HEK293T (cell line): ENCODE data around the gene ALCAM.
"Not testable (repeated sequence)": the region's sequence is repeated elsewhere in the genome, so short reads cannot be mapped to it uniquely, and the experiment has no call there.

Experiments
- CTCF ChIA-PET: fragments of 350-600 bp; formaldehyde crosslinking; extraction: SDS; loops from one replicate; lab custom pipeline; 2021; ENCODE audit warnings: antibody characterized with exemption, inconsistent platforms; lab: Yijun Ruan, JAX
- POLR2A ChIA-PET: fragments of 350-600 bp; formaldehyde crosslinking; extraction: SDS; loops from one replicate; lab custom pipeline; 2020; ENCODE audit warnings: antibody characterized with exemption, inconsistent platforms; lab: Yijun Ruan, JAX
- DNase-seq: peaks from one replicate; pipeline ENCODE4 v3.0.0; 2012; ENCODE audit warnings: mixed read lengths; ENCODE audit errors: extremely low spot score
- ARNT ChIP-seq: fragments of 450-650 bp; IDR thresholded peaks from 2 replicates; pipeline ENCODE4 v1.6.1; 2017; ENCODE audit warnings: mild to moderate bottlenecking
- BHLHE40 ChIP-seq: fragments of 450-650 bp; IDR thresholded peaks from 2 replicates; pipeline ENCODE4 v1.6.1; 2016; ENCODE audit warnings: mild to moderate bottlenecking, moderate library complexity, borderline replicate concordance
- CTBP1 ChIP-seq: fragments of 450-650 bp; IDR thresholded peaks from 2 replicates; pipeline ENCODE4 v1.6.1; 2016; ENCODE audit warnings: borderline replicate concordance
- ELF4 ChIP-seq: fragments of 450-650 bp; IDR thresholded peaks from 2 replicates; pipeline ENCODE4 v1.6.1; 2017; ENCODE audit warnings: antibody characterized with exemption
- FOXA1 ChIP-seq: fragments of 450-650 bp; IDR thresholded peaks from 2 replicates; pipeline ENCODE4 v1.6.1; 2016; ENCODE audit warnings: mild to moderate bottlenecking
- FOXK2 ChIP-seq: fragments of 450-650 bp; IDR thresholded peaks from 2 replicates; pipeline ENCODE4 v1.6.1; 2016; ENCODE audit warnings: mild to moderate bottlenecking
- FOXM1 ChIP-seq: fragments of 450-650 bp; IDR thresholded peaks from 2 replicates; pipeline ENCODE4 v1.6.1; 2017; ENCODE audit warnings: mild to moderate bottlenecking, borderline replicate concordance
- HDGF ChIP-seq: fragments of 450-650 bp; IDR thresholded peaks from 2 replicates; pipeline ENCODE4 v1.6.1; 2017; ENCODE audit warnings: antibody characterized with exemption, borderline replicate concordance
- L3MBTL2 ChIP-seq: fragments of 450-650 bp; conservative IDR thresholded peaks from 2 replicates; pipeline ENCODE4 v1.6.1; 2016; ENCODE audit warnings: mild to moderate bottlenecking
- LEF1 ChIP-seq: fragments of 450-650 bp; IDR thresholded peaks from 2 replicates; pipeline ENCODE4 v1.6.1; 2017; ENCODE audit warnings: mild to moderate bottlenecking, borderline replicate concordance
- NFRKB ChIP-seq: fragments of 450-650 bp; IDR thresholded peaks from 2 replicates; pipeline ENCODE4 v1.6.1; 2016; ENCODE audit warnings: mild to moderate bottlenecking, moderate library complexity
- SP1 ChIP-seq: fragments of 450-650 bp; IDR thresholded peaks from 2 replicates; pipeline ENCODE4 v1.6.1; 2017
- SUZ12 ChIP-seq: fragments of 450-650 bp; IDR thresholded peaks from 2 replicates; pipeline ENCODE4 v1.6.1; 2016; ENCODE audit warnings: mild to moderate bottlenecking
- TARDBP ChIP-seq: fragments of 450-650 bp; IDR thresholded peaks from 2 replicates; pipeline ENCODE4 v1.6.1; 2016
- ZNF384 ChIP-seq: fragments of 450-650 bp; IDR thresholded peaks from 2 replicates; pipeline ENCODE4 v1.6.1; 2016
- TF ChIP-seq, protein P1 (sequence below): fragments of 450-650 bp; IDR thresholded peaks from 2 replicates; pipeline ENCODE4 v1.6.1; 2016

Gene ALCAM

DNA sequence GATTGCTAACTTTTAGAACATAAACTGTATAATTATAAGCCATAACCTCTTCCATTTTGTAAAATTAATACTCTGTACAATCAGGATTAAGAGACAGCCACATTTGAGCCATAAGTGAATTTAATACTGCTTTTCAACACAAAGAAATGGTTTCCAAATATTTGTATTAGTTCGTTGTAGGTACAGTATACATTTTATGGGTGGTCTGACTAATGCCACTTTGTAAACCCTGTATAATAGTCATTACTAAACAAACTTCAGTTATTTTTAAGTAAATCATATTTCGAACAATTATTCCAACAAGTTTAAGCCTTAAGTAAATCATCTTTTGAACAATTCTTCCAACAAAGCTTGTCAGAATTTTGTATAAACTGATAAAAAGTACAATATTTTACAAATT is 11.0 kb downstream of the ALCAM start:
- TF ChIP-seq ARNT (no peak), CTBP1 (no peak), ZNF384 (no peak), BHLHE40 (no peak), HDGF (no peak), SP1 (no peak), TARDBP (no peak), L3MBTL2 (no peak), FOXA1 (no peak), SUZ12 (no peak), NFRKB (no peak), FOXK2 (no peak), LEF1 (no peak), ELF4 (no peak), FOXM1 (no peak)
- TF ChIP-seq, protein P1, sequence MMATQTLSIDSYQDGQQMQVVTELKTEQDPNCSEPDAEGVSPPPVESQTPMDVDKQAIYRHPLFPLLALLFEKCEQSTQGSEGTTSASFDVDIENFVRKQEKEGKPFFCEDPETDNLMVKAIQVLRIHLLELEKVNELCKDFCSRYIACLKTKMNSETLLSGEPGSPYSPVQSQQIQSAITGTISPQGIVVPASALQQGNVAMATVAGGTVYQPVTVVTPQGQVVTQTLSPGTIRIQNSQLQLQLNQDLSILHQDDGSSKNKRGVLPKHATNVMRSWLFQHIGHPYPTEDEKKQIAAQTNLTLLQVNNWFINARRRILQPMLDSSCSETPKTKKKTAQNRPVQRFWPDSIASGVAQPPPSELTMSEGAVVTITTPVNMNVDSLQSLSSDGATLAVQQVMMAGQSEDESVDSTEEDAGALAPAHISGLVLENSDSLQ, result no peak
- no peak for DNase-seq
- ChIA-PET CTCF (no interaction called here), POLR2A (no interaction called here)

DNA sequence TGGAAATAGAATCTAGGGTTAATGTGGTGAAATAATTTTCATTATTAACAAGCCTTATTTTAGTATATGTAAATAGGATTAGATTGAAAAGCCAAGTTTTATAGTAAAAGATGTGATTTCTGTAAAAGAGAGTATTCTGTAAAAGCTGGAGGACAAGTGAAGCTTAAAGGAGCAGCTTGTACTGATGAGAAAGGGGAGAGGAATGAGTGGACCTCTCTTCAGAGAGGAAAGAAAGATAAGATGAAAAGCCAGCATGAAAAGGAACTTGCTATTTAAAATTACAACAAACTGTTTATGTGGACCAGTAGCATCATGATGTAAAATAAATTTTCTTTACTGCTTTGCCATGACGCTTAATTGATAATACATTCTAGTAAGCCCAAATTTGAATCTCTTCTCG is 18.5 kb downstream of the ALCAM start:
- TF ChIP-seq, protein P1, result no peak
- no peak for TF ChIP-seq FOXM1
- TF ChIP-seq SUZ12, result no peak
- TF ChIP-seq ARNT, result no peak
- ChIA-PET POLR2A (no interaction called here), CTCF (no interaction called here)
- no peak for DNase-seq

DNA sequence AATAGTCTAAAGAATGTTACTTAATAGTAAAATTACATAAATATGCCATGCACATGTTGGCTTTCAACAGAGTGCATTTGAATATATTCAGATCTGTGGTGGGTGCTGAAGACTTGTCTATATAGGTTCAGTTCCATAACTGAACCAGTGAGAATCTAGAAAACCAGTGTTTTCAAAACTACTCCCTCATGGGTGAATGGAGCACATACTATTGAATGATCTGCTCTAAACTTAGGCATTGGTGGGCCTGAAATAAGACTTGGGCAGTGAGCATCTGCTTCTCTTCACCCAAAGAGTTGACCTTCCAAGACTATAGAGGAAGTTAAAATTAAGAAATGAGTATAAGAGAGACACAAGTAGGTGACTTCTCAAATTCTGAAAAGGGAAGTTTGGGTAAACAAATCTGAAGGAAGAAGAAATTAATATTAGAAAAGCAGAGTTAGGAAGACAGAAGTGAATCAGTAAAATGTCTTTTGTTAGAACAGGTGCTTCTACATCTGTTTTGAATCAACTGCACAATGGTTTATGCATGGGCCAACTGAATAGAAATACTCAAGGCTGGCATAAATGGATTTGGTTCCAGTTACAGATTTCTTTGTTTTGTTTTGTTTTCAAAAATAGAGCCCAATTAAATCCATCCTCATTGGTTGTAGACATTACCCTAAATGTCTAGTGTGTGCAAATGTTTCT is 19.3 kb downstream of the ALCAM start:
- POLR2A ChIA-PET, result no interaction called here
- DNase-seq, result no peak
- CTCF ChIA-PET, result no interaction called here
- no peak for TF ChIP-seq CTBP1
- TF ChIP-seq SP1, result no peak
- TF ChIP-seq ELF4, result no peak
- TF ChIP-seq ZNF384, result no peak

DNA sequence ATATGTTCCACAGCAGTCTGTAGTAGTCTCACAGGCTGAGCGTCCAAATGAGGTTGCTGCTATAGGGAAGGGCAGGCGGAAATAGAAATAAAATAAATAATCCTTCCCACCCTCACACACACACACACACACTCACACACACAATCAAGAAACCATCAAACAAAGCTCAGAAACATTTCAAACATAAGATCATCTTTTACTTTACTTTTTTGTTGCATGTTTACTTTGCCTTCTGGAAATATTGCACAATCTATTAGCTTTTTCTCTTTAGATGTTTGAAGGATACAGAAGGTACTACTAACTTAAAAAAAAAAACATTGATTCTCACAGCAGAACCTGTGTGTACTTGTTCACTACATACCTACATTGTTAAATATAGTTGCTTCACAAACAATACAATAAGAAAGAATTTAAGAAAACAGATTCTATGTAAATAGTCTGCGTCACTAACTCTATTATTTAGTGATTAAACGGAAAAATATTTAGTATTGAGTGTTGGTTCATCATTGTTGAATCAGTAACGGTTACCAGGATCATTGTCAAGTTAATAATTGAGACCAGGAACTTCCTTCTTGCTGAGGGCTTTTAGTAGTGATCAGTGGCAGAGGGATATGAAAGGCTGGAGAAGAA is 20.5 kb downstream of the ALCAM start:
- no peak for DNase-seq
- POLR2A ChIA-PET, result interaction anchor here (0.6 kb wide), 1 partner anchor 19 kb away, joined by 3 read pairs; no protein-coding TSS in a partner anchor
- CTCF ChIA-PET, result no interaction called here
- TF ChIP-seq SP1 (no peak), ARNT (no peak), NFRKB (no peak), FOXA1 (no peak), HDGF (no peak), L3MBTL2 (no peak), ELF4 (no peak), ZNF384 (no peak), CTBP1 (no peak), LEF1 (no peak), FOXM1 (no peak), TARDBP (no peak), BHLHE40 (no peak), FOXK2 (no peak), SUZ12 (no peak)
- TF ChIP-seq, protein P1, result no peak

DNA sequence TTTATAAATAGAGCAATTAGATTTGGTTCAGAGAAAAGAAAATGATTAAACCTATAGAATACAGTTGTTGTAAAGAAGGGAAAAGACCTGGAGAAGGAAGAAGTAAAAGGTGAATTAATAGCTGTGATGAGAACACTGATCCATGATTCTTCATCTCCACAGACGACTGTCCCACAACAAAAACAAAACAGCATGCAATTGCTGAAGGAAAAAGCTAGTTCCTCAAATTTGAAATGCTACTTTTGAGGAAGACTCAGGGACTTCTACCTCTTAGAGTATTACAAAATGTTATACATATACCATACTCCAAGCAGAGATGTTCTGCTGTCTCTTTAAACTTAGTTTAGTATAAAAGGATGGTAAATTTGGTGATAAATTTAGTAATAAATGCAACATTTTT is 21.5 kb downstream of the ALCAM start:
- no peak for DNase-seq

DNA sequence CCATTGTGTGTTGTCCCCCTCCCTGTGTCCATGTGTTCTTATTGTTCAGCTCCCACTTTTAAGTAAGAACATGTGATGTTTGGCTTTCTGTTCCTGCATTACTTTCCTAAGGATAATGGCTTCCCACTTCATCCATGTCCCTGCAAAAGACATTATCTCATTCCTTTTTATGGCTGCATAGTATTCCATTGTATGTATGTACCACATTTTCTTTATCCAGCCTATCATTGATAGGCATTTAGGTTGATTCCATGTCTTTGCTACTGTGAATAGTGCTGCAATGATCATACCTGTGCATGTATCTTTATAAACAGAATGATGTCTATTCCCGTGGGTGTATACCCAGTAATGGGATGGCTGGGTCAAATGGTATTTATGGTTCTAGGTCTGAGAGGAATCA is 23.1 kb downstream of the ALCAM start:
- CTCF ChIA-PET, DNase-seq, POLR2A ChIA-PET: not testable (repeated sequence)

More for the DNA sequence above, 21.5 kb downstream of the ALCAM start:
- CTCF ChIA-PET, result no interaction called here
- POLR2A ChIA-PET, result no interaction called here
- TF ChIP-seq CTBP1, result no peak
- TF ChIP-seq, protein P1, result no peak
- TF ChIP-seq TARDBP, result no peak
- TF ChIP-seq FOXA1, result no peak
- no peak for TF ChIP-seq BHLHE40
- no peak for TF ChIP-seq SUZ12
- no peak for TF ChIP-seq ZNF384
- TF ChIP-seq LEF1, result no peak
- TF ChIP-seq ELF4, result no peak
- TF ChIP-seq L3MBTL2, result no peak
- TF ChIP-seq HDGF, result no peak
- no peak for TF ChIP-seq NFRKB
- TF ChIP-seq FOXM1, result no peak
- no peak for TF ChIP-seq SP1
- TF ChIP-seq ARNT, result no peak
- TF ChIP-seq FOXK2, result no peak

DNA sequence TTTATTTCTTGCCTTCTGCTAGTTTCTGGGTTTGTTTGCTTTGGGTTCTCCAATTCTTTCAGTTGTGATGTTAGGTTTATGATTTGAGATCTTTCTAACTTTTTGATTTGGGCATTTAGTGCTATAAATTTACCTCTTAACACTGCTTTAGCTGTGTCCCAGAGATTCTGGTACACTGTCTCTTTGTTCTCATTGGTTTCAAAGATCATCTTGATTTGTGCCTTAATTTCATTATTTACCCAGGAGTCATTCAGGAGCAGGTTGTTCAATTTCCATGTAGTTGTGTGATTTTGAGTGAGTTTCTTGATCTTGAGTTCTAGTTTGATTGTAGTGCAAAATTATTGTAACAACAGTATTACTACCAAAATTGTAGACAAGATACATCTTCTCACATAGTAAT is 25.9 kb downstream of the ALCAM start:
- CTCF ChIA-PET, DNase-seq, POLR2A ChIA-PET: not testable (repeated sequence)
